CD4-positive, alpha-beta T cell treated with Interleukin-12 subunit alpha and Interleukin-12 subunit beta, for 1 hour (primary cell): Measurements from ENCODE around the gene TMC1.
"Not testable (repeated sequence)": the region's sequence is repeated elsewhere in the genome, so short reads cannot be mapped to it uniquely, and the experiment has no call there.

Source experiments
- DNase-seq: peaks from one replicate; pipeline ENCODE4 v3.0.0-alpha.2; 2020

The TMC1 gene

DNA sequence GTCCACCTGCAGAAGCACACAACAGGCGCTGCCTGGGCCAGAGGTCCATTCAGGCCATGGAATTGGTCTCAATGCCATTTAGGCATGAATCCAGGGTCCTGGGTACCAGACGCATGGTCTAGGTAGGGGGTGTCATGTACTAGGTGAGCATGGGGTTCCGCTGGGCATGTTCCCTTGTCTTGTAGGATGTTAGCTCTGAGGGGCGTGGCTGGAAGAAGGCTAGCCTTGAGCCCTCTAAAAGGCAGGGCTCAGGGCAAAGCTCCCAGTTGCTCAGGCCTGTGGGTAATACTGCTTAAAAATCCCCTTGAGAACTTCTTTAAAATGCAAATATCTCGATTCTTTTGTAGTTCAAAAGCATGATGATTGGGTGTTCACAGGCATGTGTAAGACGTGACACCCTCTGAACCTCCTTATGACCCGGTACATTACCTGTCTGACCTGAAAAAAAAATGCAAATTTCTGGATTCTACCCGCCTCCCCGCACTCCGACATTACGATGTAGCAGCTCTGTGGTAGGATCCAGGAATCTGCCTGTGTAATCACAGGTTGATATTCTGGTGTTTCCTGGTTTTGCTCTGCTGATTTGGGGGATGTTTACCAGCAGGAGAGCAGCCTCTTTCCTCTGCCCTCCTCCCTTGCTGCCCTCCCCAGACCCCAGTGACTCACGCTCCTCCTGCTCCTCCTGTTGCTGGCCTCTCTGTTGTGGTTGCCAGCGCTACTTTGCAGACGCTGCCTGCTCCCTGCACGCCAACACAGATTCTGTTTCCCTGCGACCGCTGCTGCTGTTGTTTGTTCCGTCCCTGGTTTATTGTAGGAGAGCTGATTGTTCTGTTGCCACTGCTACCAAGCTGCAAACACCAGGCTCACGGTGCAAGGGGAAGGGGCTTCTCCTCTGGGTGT is 5.7 kb downstream of the TMC1 start:
- DNase-seq, result peak; percentile 71

DNA sequence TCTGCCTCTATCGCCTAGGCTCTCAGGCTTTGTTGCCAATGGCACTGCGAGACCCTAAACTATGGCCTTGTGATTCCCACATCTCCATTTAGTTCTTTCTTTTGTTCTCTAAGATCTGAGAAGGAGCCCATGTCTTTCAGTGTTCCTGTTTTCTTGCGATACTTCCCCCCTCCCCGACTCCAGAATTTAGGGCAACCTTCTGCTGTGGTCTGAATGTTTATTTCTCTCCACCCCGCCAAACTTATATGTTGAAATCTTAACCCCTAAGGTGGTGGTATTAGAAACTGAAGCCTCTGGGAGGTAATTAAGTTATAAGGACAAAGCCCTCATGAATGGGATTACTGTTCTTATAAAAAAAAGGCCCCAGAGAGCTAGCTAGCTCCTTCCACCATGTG is 6.4 kb downstream of the TMC1 start:
- DNase-seq, result no peak

DNA sequence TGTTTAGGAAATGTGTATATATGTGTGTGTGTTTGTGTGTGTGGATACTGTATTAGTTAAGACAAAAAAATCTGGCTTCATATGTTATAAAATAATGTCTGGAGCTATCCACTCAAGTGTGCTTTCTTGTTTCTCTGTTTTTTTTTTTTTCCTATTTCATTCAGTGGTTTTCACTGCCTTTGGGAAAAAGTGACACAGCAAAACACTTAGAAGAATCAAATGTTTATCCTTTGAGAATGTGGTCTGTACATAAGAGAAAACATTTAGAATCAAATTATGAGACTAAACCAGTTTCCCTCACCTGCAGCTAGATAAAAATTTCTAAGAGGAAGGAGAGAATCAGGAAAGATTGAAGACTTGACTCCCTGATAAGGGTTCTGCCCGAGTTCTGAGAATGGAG is 8.1 kb downstream of the TMC1 start:
- DNase-seq, result no peak

DNA sequence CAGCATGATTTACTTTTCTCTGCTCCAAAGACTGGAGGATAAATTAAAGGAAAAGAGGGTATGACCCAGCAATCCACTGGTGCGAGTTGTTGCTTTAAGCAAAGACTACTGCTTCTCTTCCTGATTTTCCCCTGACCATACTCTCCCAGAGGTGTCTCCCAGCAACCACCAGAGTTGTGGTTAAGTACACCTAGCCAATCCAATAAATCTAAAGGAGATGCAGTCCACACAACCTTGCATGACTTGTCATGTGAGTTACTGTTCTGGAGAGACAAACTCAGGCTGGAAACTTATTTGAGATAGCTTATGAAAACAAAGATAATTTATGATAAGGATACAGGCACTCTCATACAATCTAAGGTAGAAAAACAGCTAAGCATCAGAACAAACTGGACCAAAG is 11.9 kb downstream of the TMC1 start:
- no peak for DNase-seq

DNA sequence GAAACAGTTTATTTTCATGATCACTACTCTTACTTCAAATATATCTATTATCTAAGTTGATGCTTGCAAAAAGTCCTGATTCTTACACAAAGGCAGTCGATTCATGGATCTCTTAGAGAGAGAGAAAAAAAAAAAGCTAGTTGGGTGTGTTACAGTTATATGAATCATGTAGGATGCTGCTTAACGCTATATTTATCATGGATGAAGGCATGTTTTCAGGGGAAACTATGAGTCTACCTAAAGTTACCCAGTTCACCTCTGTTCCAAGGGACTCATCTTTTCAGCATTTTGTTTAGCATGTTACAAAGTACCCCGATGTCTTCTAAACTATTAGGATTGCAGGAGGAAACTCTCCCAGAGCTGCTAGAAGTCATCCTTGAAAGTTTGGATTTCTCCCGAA is 13.5 kb downstream of the TMC1 start:
- no peak for DNase-seq

DNA sequence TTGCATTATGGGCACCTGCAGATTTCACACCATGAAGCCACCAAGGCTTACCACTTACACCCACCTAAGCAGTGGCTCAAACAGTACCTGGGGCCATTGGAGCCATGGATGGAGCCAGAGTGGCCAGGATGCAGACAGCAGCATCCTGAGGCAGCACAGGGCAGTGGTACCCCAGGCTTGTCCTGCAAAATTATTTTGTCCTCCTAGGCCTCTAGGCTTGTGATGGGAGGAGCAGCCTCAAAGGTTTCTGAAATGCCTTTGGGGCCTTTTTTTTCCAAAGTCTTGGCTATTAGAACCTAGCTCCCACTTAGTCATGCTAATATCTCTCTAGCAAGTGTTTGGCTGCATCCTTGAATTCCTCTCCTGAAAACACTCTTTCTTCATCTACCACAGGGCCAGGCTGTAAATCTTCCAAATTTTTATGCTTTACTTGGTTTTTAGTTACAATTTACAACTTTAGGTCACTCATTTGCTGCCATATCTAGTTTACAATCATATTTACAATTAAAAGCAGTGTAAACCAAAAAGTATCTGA is 15.7 kb downstream of the TMC1 start:
- no peak for DNase-seq

DNA sequence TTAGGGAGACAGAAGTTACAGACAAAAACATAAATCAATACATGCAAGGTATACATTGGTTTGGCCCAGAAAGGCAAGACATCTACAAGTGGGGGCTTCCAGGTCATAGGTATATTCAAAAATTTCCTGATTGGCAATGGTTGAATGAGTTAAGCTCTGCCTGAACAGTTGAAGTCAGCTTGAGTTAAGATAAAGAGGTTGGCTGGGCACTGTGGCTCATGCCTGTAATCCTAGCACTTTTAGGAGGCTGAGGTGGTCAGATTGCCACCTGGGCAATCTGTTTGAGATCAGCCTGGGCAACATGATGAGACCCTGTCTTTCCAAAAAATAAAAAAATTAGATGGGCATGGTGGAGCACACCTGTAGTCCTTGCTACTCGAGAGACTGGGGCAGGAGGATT is 16.3 kb downstream of the TMC1 start:
- no peak for DNase-seq

DNA sequence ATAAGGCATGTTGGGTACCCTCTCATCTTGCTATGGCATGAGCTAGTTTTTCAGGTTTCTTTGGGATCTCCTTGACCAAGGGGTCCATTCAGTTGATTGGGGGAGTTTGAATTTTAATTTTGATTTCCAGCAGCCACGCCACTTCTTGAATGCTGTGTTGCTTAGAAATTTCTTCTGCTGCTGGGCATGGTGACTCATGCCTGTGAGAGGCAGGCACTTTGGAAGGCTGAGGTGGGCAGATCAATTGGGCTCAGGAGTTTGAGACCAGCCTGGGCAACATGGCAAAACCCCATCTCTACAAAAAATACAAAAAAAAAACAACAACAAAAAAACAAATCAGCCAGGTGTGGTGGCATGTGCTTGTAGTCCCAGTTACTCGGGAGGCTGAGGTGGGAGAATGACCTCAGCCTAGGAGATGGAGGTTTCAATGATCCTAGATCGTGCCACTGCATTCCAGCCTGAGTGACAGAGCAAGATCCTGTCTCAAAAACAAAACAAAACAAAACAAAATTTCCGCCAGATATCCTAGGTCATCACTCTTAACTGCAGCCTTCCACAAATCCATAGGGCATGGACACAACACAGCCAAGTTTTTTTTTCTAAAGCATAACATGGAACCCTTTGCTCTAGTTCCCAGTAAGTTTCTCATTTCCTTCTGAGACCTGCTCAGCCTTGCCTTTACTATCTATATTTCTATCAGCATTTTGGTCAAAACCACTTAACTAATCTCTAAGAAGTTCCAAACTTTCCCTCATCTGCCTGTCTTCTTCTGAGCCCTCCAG is 17.7 kb downstream of the TMC1 start:
- no peak for DNase-seq

DNA sequence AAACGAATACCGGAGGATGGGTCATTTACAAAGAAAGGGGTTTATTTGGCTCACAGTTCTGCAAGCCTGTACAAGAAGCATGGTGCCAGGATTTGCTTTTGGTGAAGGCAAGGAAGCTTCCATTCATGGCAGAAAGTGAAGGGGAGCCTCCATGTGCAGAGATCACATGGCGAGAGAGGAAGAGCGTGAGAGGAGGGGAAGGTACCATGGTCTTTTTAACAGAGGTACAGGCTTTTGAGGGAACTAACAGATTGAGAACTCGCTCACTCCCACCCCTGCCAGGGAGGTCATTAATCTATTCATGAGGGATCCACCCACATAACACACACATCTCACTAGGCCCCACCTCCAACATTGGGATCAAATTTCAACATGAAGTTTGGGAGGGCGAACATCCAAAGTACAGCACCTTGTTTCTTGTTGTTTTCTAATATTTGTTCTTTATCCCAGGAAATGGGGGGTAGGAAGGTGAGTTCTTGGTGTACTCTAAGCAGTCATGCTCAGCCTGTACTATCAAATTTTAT is 18.5 kb downstream of the TMC1 start:
- DNase-seq, result no peak

DNA sequence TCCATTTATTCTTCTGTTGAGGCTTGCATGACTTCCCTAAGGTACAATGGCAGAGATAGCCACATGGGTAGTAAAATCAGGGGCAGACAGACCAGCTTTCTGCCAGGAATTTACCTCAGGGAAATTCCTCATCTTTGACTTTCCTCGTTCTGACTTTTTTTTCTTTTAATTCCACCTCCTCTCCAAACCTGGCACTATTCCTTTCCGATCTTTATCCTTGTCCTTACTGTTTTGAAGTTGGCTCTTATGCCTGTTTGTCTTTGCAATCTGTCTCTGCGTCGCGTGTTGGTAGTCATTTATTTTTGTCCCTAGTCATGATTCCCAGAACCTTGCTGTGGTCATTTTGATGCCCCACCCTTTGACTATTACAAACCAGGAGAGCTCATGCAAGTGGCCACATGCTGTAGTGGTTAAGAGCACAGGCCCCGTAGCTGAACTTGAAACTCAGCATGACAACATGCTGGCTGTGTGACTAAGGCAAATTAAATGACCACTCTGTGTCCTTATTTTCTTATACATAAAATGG is 19.0 kb downstream of the TMC1 start:
- no peak for DNase-seq

DNA sequence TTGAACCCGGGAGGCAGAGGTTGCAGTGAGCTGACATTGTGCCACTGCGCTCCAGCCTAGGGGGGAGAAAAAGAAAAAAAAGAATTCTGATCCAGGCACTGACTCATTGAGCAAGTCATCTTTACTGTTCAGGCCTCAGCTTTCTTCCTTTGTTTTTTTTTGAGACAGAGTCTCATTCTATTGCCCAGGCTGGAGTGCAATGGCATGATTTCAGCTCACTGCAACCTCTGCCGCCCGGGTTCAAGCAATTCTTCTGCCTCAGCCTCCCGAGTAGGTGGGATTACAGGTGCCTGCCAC is 21.1 kb downstream of the TMC1 start:
- DNase-seq, result not testable (repeated sequence)

DNA sequence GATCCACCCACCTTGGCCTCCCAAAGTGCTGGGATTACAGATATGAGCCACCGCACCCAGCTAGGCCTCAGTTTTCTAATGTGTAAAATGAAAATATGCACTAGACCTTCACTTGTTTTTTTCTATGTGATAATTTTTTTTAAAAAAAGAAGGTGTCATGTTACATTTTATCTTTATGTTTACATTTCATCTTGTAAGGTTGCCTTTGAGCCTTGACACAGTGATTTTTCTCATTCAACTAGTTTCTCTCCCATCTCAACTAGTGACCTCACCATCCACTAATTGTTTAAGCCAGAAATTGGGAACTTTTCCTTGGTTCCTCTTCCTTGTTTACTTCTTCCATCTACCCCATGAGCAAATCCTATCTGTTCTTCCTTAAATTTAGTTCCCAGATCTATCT is 21.5 kb downstream of the TMC1 start:
- no peak for DNase-seq

DNA sequence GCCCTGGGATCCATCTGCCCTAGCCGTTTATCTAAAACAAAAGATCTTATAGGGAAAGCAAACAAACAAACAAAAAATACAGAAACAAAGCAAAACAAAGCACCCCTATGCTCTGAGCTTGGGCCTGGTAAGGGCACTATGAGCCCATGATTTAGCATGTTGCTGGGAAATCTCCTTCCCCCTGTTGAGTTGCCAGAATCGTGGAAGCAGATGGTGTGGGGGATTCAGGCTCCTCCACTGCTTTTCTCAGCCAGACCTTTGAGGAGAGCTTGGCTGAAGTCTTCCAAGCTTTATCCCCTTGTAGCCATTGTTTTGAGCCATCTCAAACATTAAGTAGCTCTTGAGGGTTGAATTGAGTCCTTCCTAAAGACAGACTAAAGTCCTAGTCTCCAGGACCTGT is 29.9 kb downstream of the TMC1 start:
- DNase-seq, result no peak

DNA sequence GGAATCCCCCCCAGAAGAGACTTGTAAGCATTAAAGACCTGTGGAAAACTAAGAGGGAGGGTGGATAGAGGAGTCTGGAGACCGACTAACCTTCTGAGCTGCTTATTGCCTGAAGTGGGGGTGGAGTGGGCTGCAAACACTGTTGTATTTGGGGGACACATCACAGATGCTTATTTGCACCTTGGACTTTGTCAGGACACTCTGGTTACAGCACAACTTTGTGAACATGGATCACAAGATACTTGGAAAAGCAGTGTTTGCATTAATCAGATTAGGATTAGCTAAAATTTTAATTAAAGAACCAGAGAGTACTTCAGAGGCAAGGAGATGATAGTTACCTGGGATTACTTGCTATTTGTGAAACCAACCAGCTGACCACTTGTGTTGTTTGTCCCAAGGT is 30.9 kb downstream of the TMC1 start:
- no peak for DNase-seq

DNA sequence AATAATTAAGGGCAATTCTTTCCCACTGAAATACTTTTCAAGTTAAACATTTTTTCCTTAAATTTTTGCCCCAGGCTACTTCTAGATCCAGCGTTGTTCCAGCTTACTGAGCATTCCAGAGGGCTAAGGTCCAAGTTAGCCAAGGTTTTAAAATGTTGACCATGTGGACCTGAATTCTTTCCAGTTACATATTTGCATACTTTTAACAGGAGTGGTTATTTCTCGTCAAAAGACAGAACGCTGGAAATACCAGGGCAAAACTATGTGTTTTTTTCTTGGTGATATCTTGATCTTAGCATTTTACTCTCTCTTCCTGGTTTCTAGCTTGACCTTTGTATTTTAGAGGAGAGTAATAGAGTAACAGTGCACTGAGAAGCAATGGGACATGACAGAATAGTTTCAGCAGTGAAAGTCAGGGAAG is 32.8 kb downstream of the TMC1 start:
- DNase-seq, result no peak

DNA sequence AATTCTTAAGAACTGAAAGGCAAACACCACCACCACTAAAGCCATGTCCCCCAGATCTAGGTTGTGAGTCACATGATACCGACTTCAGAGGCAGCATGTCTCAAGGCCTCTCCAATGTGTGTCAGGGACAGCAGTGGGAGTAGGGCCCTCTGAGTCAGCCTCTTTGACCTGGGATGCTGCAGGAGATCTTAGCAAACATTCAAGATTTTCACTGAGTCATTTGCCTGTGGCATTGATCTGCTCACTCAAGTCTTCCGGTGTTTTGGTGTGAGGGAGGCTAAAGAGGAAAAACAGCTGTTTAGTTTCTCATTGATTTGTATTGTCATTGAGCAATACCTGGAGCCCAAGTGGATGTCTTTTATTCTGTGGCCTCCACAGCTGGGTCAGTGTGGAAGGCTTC is 36.1 kb downstream of the TMC1 start:
- no peak for DNase-seq

DNA sequence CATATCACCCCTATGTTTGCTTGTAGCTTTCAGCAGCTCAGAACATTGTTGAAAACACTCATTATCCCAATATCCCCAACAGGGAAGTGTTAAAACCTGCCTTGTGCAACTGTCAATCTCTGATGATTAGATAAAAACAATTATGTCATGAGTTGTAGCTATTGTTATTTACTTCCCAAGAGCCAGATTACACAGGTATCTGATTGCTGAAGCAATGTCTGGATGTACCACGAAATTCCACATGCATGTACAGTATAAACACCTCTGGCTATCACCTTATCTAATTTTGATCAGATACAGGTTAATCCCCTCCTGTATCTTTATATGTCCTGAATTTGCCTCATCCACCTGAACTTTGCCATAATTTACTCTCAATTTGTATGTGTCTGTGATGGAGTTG is 38.7 kb downstream of the TMC1 start:
- DNase-seq, result no peak

DNA sequence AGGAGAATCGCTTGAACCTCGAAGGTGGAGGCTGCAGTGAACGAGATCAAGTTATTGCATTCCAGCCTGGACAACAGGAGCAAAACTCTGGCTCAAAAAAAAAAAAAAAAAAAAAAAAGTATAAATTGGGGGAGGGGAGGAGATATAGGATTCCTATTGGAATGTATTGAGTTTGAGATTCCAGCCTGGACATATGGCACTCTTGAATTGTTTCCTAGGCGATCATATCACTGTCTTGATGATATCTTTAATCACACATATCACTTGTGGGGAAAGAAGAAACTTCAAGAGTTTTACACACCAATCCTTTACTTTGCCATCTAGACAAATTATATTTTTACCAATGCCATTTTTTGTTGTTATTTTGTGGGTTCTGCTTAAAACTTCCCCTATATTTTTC is 42.4 kb downstream of the TMC1 start:
- no peak for DNase-seq

DNA sequence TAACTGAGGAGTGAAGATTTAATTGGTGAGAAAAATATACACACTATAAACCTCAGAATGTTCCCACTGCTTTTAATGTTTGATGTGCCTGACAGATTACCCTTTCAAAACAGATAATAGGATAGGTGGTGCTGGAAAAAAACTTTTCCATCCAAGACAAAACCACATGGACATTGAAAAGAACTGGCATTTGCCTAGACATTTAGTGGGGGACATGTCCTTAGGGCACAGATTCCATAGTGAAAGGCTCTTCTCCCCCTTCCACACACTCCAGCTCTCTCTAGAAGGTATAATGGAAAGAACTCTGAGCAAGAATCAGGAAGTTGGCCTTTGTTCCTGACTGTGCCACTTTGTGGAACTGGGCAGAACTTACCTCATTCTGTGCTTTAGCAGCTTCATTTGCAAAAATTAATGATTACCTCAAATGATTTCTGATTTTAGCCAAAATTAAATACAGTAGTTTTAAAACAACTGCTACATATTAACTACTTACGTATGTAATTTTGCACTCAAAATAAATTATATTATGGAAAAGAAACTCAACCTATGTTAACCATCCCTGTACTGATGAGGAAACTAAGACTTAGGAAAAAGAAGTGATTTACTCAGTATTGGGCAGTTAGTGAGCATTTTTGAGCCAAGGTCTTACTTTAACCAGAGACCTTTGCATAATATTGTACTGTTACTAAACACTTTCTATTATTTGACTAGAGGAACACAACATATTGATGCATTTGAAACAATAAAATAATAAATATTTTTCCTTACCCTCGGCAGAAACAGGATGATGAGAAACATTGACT is 43.3 kb downstream of the TMC1 start:
- DNase-seq, result no peak

DNA sequence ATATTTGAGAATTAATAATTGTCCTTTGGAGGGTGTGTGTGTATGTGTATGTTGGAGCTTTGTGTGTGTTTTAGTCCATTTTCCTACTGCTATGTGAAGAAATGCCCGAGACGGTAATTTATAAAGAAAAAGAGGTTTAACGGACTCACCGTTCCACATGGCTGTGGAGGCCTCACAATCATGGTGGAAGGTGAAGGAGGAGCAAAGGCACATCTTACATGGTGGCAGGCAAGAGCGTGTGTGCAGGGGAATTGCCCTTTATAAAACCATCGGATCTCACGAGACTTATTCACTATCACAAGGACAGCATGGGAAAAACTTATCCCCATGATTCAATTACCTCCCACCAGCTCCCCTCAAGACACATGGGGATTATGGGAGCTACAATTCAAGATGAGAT is 44.1 kb downstream of the TMC1 start:
- no peak for DNase-seq

DNA sequence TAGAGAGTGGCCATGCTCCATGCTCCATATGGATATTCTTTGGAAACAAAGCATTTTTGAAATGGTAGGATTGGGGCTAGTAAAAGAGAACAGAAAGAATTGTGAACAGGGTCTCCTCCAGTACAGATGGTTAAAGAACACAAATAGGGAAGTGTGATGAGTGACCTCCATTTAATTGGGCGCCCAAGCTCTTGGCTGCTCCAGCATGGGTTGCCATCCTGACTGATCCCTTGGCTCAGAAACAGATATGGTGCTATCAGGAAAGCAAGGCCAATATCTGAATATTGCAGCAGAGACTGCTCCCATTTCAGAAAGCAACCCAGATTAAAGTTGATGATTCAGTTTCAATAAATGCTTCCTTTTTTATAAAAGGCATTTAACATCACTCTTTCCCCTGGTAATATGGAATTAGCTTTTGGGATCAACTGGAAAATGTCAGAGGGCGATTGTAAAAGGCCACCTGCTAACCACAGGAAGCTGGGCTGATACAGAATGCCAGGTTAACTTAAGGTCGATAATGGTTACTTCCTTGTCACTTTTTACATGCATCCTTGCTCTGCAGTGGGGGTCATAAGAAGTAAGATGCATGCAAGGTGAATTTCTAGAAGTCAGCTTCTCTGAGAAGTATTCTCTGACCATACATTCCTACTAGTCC is 52.9 kb downstream of the TMC1 start:
- DNase-seq, result no peak

DNA sequence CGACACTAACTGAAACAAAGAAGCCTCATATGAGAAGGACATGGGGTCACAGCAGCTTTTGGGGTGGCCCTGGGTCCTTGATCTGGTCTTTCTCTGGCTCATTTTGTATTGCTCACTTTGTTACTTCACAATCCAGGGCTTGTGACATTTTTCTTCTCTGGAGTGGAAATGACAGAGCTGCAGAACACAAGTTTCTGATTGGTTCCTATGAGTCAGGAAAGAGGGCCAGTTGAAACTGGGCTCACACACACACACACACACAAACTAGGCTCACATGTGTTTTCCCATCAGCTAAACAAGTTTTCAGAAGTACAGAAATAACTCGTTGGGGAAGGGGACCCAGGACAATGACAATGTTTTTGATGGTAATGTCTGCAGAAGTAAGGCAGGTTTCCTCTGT is 54.3 kb downstream of the TMC1 start:
- DNase-seq, result no peak
